ENCODE measurements around the gene ZNF823.

Gene ZNF823

DNA sequence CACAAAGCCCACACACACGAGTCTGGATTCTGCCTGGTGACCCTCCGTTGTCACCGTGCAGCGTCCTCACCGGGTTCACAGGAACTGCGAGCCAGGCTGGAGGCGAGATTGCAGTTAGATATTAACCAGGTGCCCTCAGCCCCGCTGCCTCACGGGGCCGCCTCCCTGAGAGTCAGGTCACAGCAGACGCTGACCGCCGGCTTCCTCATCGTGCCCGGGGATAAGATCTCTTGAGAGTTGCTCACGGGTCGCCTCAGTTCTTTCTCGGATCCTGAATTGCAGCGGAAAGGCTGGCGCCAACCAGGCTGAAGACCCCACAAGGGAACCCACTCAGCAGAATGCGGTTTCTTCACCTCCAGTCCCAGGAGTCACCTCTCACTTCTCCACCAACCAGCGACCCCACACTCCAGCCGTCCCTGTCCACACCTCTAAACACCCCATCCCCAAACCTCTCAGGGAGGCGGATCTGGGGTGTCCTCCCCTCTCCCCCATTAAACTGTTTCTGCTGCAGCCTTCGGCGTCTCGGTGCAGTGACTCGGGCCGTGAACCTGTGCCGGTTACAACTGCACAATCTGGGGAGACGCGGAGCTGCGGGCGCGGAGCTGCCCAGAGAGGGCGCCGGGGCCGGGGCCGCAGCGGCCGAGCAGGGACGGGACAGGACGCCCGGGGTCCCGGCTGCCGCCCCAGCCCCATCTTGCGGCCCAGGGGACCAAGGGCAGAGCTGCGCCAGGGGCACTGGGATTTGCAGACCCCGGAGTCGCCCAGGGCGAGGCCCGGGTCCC is 591 bp downstream of the ZNF823 start:
- no peak for DNase-seq (ENCODE audit: low read depth)

DNA sequence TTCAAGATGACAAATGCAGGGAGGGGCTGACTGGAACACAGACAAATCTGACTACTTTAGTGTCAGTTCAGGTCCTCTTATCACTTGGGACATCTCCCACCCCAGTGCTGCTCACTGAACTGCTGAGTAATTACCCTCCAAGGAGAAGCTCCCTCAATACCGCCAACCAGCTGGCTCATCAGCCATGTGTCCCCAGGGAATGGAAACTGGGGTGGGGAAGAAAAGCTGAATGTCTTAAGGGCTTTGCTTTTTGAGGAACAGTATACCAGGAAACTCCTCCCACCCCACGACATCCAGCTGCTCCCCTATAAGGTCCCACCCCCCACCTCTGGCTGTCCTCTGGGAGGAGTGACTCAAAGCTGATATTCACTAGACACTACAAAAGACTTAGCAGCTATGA is 2.0 kb downstream of the ZNF823 start:
- no peak for DNase-seq (ENCODE audit: low read depth)

DNA sequence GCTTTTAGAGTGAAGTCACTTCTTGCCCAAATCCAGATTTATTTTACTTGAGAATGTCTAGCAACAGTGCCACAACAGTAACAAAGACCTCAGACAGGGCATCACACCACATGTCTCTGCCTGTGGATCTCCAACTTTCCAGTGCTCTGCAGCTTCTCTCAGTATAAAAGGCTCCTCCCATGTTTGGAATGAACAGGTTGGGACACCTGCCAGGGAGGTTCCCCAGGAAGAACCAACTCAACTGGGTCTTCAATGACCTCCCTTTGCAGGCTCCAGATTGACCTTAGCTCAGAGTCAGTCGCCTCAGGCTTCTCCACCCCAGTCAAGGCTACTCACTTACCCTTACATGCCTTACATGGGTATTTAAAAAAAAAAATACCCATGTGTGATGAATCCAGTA is 3.4 kb downstream of the ZNF823 start:
- DNase-seq (ENCODE audit: low read depth), result no peak

DNA sequence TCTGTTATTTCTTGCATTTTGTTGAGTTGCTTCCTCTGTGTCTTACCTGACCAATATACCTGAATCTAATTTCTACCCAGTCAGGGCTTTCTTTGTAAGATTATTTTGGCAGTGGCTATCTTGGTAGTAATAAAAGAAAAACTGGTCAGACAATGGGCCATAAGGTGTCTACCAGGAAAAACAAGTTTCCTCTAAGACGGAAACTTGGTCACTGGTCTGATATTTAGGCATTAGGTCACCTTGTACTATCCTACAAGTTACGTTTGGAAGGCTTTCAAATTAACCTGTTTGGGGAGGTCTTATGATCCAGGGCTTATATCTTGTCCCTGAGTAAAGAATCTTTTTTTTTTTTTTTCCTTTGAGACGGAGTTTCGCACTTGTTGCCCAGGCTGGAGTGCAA is 9.2 kb downstream of the ZNF823 start:
- DNase-seq (ENCODE audit: low read depth), result no peak

DNA sequence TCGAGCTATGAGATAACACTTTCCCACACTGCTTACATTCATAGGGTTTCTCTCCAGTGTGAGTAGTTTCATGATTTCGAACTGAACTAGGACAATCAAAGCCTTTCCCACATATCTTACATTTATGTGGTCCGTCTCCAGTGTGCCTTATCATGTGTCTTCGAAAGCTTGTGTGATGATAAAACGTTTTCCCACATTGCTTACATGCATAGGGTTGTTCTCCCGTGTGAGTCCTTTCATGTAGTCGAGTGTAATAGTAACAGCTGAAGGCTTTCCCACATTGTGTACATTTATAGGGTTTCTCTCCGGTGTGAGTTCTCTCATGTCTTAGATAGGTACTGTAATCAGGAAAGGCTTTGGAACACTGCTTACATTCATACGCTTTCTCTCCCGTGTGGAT is 16.3 kb downstream of the ZNF823 start:
- no peak for DNase-seq (ENCODE audit: low read depth)

DNA sequence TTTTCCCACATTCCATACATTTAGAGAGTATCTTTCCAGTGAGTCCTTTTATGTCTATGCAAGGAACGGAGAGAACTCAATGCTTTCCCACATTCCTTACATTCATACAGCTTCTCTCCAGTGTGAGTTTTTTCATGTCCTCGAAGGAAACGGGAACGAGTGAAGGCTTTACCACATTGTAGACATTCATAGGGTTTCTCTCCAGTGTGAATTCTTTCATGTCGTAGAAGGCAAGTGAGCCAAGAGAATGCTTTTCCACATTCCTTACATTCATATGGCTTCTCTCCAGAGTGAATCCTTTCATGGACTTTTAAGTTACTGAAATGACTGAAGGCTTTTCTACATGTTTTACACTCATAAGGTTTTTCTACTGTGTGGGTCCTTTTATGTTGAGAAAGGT is 17.1 kb downstream of the ZNF823 start:
- DNase-seq (ENCODE audit: low read depth), result no peak

DNA sequence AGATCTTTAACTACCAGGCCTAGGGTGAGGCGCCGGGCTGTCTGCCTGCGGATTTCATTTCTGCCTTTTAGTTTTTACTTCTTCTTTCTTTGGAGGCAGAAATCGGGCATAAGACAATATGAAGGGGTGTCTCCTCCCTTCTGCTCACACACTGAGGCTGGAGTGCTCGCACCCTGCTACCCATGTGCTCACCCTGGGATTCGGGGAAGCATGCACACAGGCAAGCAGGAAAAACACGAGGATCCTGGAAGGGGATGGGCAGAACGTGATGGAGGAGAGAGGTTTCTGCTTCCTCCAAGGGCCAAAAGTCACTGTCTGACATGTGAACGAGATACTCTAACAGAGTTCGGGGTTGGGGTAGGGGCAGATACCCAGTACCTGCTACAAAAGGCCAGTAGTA is 28.4 kb downstream of the ZNF823 start:
- DNase-seq (ENCODE audit: low read depth), result no peak

DNA sequence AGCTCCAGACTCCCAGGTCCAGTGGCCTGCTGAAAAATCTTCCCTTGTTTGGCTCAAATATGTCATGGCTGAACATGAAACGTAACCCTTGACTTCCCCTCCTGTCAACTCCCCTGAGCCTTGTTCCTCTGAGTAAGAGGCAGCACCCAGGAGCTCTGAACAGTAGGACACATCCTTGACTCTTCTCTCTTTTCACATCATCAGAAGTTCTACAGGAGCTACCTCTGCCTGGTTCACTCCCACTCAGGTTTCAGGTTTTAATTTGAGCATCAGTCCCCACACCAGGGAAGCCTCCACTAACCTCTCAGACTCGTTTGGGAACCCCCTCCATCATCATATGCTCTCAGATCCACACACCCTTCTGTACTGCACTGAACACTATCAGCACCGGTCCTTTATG is 30.3 kb downstream of the ZNF823 start:
- no peak for DNase-seq (ENCODE audit: low read depth)

DNA sequence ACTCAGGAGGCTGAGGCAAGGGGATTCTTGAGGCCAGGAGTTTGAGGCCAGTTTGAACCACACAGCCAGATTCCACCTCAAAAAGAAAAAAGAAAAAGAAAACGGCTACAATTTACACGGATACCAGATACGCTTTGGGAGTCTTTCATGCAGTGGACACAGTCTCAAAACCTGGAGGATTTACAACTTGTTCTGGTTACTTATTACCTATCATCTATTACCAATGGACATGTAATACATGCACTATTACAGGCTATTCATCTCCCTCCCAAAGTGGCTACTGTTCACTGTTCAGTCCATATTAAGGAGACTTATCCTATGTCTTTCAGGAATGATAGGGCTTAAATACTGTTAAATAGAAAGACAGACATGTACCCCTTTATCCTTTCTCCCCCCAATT is 33.3 kb downstream of the ZNF823 start:
- no peak for DNase-seq (ENCODE audit: low read depth)

DNA sequence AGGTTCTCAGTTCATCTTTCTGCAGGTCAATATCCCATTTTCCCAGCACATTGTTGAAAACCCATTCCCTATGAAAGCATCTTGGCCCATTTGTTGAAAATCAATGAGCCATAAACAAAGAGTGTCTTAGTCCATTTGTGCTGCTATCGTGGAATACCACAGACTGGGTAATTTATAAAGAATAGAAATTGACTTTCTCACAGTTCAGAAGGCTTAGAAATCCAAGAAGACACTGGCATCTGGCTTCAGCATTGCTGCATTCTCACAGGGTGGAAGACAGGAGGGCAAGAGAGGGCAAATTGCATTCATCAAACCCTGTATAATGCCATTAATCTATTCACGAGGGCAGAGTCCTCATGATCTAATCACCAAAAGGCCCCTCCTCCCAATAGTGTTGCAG is 34.1 kb downstream of the ZNF823 start:
- DNase-seq (ENCODE audit: low read depth), result no peak

DNA sequence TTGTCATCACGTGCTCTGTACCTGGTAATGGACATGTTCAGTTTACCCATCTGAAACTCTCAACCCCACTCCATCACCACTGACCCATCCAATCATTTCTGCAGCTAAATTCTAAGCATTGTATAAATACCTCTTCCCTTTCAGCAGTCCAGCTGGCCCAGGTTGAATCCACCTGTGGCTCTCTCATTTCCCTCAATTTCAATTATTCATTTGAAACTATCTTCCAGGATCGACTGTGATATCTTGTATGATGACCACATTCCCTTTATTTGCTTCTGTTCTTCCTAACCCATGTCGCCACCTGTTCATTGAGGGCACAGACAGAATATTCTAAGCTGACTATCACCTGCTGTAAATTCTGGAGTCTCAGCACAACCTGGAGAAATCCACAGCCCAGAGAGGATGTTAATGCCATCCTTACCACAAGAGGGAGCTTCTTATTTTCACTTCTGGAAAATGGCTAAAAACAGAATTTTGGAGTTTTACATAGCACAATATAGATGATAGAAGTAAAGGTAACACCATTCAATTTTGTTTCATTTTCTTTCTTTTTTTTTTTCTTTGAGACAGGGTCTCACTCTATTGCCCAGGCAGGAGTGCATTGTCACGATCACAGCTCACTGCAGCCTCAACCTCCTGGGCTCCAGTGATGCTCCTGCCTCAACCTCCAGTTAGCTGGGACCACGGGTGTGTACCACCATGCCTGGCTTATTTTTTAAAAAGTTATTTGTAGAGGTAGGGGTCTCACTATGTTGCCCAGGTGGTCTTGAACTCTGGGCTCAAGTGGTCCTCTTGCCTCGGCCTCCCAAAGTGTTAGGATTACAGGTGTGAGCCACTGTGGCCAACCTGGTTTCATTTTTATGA is 38.6 kb downstream of the ZNF823 start:
- DNase-seq (ENCODE audit: low read depth), result no peak

DNA sequence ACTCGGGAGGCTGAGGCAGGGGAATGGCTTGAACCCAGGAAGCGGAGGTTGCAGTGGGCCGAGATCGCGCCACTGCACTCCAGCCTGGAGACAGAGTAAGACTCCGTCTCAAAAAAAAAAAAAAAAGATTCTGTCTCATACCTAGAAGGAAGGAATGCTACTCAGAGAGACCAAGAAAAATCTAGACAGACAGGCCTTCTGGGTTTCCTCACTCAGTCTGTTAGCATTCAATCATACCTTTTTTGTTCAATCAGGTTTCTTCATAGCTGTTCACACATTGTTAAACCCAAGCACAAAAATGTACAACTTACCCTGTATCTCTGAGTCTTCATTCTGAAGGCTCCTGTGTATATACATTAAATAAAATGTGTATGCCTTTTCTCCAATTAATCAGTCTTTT is 40.5 kb downstream of the ZNF823 start:
- no peak for DNase-seq (ENCODE audit: low read depth)

DNA sequence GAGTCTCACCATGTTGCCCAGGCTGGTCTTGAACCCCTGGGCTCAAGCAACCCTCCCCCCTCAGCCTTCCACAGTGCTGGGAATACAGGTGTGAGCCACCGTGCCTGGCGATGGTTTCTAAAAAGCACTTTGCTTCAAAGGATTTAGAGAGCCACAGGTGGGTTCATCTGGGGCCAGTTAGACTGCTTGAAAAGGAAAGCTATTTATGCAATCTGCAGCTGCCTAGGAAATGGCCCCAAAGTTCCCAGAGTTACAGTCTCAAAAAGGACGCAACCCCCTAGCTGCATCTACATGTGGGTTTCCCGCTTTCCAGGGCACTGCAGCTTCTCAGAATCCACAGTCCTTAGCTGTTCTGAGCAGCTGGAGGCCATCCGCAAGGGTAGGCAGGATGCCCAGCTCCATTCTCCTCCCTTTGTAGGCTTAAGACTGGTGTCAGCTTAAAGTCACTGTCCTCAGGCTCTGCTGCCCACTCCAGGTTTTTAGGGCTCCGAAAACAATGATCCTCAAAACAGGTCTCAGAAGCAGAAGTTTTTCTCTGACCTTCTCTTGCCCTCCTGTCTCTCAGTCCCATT is 41.4 kb downstream of the ZNF823 start:
- no peak for DNase-seq (ENCODE audit: low read depth)

DNA sequence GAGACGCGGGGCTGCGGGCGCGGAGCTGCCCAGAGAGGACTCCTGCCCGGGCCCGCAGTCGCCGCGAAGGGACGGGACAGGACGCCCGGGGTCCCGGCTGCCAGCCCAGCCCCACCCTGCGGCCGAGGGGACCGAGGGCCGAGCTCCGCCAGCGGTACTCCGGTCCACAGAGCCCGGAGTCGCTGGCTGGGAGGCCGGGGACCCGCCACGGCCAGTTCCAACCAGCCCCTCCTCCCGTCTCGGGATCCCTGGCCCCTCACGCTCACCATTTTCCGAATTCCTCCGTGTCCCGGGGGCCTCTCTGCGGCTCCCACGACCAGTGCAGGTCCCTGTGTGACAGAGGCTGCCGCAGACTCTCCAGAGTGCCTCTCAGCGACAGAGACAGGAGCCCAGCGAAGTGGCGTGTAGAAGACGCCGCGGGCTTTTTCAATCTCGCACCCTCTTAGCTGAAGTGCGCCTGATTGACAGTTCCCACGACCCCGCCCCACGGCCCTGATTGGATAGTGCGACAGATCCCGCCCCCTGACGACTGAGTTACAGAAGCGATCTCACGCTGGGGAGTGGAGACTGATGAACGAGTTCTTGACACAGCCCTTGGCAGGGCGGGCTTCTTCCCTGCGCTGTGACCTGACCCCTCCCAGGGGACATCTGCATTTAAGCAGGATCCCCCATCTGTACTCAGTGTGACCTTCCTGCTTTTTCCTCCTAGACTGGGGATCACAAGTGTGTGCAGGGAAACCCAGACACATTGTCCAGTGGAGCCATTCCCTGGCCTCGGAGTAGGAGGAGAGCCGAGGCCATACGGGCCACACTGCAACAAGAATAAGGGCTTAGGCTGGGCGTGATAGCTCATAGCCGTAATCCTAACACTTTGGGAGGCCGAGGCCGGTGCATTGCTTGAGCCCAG is 44.0 kb downstream of the ZNF823 start:
- peak; percentile 66 for DNase-seq (ENCODE audit: low read depth)

DNA sequence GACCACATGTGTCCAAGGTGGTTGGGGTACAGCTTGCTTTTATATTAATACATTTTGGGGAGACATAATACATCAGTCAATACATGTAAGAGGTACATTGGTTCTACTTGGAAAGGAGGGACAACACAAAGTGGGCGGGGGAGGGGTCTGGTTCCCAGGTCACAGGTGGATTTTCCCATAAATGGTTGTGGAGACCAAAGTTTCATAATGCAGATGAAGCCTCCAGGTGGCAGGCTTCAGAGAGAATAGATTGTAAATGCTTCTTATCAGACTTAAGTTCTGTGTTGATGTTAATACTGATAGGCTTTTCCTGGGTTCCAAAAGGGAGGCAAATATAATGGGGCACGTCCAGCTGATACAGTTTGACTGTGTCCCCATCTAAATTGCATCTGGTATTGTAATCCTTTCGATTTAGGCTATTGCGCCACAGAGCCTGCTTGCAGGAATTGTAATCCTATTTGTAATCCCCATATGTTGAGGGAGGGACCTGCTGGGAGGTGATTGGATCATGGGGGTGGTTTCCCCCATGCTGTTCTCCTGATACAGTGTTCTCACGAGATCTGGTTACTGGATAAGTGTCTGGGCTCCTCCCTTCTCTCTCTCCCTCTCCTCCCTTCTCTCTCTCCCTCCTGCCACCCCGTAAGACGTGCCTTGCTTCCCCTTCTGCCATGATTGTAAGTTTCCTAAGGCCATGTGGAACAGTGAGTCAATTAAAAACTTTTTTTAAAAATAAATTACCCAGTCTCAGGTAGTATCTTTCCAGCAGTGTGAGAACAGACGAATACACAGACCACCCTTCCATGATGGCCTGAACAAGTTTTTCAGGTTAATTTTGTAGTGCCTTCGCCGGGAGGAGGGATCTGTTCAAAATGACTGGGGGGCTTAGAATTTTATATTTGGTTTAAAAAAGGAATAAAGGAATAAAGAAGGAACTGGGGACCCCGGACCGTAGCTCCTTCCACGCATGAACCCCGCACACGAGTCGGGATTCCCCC is 44.9 kb downstream of the ZNF823 start:
- DNase-seq (ENCODE audit: low read depth), result no peak

DNA sequence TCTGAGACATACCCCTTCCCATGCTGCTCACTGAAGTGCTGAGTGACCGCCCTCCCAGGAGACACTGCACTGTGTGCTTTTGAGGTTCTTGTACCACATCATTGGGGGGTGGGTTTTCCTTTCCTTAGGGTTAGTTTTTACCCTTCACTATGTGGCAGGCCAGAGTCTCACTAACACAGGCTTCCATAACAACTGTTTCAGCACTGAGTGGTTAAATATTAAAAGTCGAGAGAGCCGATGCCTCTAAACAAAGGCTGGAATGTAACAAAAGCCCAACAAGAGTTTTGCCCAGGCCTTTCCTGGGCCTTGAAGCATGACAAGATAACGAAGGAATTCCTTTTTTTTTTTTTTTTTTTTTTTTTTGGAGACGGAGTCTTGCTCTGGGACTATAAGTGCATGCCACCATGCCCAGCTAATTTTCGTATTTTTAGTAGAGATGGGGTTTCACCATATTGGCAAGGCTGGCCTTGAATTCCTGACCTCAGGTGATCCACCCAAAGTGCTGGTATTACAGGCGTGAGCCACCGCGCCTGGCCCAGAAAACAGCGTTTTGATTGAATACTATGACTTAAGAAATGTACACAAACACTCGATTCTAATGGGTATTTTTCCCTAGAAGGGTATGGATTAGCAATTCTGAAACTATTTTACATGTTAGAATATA is 46.5 kb downstream of the ZNF823 start:
- no peak for DNase-seq (ENCODE audit: low read depth)

DNA sequence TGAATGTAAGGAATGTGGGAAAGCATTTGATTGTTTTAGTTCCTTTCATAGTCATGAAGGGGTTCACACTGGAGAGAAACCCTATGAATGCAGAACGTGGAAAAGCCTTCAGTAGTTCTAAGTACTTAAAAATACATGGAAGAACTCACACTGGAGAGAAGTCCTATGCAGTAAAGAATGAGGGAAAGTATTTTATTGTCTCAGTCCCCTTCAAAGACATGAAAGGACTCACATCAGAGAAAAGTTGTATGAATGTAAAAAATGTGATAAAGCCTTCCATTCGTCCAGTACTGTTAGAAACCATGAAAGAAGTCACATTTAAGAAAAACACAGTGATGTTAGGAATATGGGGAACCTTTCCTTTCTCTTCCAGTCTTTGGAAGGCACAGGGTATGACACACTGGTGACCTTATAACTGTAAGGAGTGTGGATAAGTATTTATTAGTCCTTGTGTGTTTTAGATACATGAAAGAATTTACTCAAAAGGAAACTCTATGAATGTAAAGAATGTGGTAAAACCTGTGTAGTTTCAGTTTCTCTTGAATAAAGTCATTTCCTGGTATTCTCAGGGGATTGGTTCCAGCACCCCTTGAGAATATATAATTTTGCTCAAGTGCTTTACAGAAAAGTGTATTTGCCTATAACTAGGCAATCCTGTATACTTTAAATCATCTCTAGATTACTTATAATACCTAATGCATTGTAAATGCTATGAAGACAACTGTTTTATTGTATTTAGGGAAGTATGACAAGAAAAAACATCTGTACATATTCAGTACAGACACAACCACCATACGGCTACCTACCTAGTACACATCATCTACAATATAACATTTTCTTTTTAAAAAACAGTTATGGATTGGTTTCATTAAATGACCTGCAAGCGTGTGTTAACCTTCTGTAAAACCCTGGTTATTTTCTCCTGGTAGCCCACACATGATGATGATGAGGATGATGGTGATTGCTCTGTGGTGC is 52.8 kb downstream of the ZNF823 start:
- DNase-seq (ENCODE audit: low read depth), result no peak

DNA sequence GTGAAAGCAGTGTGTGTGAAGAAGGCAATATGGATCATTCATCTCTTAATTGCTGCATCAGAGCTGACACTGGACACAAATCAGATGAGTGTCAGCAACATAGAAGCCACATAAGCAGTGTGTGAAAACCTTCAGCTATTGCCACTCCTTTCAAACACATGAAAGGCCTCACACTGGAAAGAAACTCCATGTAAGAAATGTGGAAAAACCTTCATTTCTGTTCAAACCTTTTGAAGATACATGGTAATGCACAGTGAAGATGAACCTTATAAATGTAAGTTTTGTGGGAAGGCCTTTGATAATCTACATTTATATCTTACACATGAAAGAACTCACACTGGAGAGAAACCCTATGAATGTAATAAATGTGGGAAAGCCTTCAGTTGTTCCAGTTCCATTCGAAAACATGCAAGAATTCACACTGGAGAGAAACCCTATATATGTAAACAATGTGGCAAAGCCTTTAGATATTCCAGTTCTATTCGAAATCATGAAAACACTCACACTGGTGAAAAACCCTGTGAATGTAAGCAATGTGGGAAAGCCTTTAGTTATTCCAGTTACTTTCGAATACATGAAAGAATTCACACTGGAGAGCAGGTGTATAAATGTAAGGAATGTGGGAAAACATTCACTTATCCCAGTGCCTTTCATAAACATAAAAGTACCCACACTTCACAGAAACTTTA is 53.6 kb downstream of the ZNF823 start:
- DNase-seq (ENCODE audit: low read depth), result no peak
